Gastrocnemius medialis (tissue), 4 donors: ENCODE data around the gene COQ5.

Experiments used
- CTCF ChIP-seq, 5 experiments: fragments of 450-650 bp in 3 of 5; fragments of 200-600 bp in 2 of 5; sonication (generic) in 2 of 5; IDR thresholded peaks in 4 of 5; conservative IDR thresholded peaks in 1 of 5; 1 replicate in 4 of 5; 2 replicates in 1 of 5; pipeline ENCODE4 v1.5.1; 2016 to 2019; ENCODE audit warnings: antibody characterized with exemption in 5 of 5, mild to moderate bottlenecking in 3 of 5, moderate library complexity in 3 of 5
- POLR2A ChIP-seq, 2 donors: fragments of 450-650 bp; IDR thresholded peaks; one replicate each; pipeline ENCODE4 v1.6.1; 2017; ENCODE audit warnings: antibody characterized with exemption in 2 of 2, mild to moderate bottlenecking in 2 of 2, moderate library complexity in 2 of 2

- TF ChIP-seq CTCF (IDR thresholded peaks at IDR 0.05 in 4 of 5, conservative IDR thresholded peaks at IDR 0.05 in 1 of 5) (no peak), POLR2A (IDR thresholded peaks at IDR 0.05) (no peak)
These were observed 3.8 kb upstream of the COQ5 start for GRCh38 chr12:120532701-120533238.
